ENCODE measurements around the gene MGARP.
"Not testable (repeated sequence)": the region's sequence is repeated elsewhere in the genome, so short reads cannot be mapped to it uniquely, and the experiment has no call there.

Gene MGARP

GRCh38 chr4:139279760-139280620 is at the start of gene MGARP:
Gene MGARP (minus strand): TSS chr4:139280225. CDS start chr4:139280158, 67 bp downstream.
- DNase-seq (ENCODE audit: low read depth, low spot score): peak; percentile 66

- DNase-seq (ENCODE audit: low read depth, low spot score): no peak
Measured at GRCh38 chr4:139329665-139330200, 49.7 kb upstream of the MGARP start.

GRCh38 chr4:139324620-139325019 is 44.6 kb upstream of the MGARP start:
- DNase-seq (ENCODE audit: low read depth, low spot score): no peak

GRCh38 chr4:139322541-139322940 is 42.5 kb upstream of the MGARP start:
- DNase-seq (ENCODE audit: low read depth, low spot score): not testable (repeated sequence)

GRCh38 chr4:139322070-139322469 is 42.0 kb upstream of the MGARP start:
- DNase-seq (ENCODE audit: low read depth, low spot score): not testable (repeated sequence)

- DNase-seq (ENCODE audit: low read depth, low spot score): no peak
Measured at GRCh38 chr4:139319571-139319970, 39.5 kb upstream of the MGARP start.

GRCh38 chr4:139317635-139318034 is 37.6 kb upstream of the MGARP start:
- no peak for DNase-seq (ENCODE audit: low read depth, low spot score)

GRCh38 chr4:139316733-139317132 is 36.7 kb upstream of the MGARP start:
- no peak for DNase-seq (ENCODE audit: low read depth, low spot score)

- no peak for DNase-seq (ENCODE audit: low read depth, low spot score)
Measured at GRCh38 chr4:139315221-139315675, 35.2 kb upstream of the MGARP start.

GRCh38 chr4:139314047-139314800 is 34.2 kb upstream of the MGARP start:
- DNase-seq (ENCODE audit: low read depth, low spot score): no peak

GRCh38 chr4:139313414-139313813 is 33.4 kb upstream of the MGARP start:
- DNase-seq (ENCODE audit: low read depth, low spot score): not testable (repeated sequence)

- DNase-seq (ENCODE audit: low read depth, low spot score): no peak
Measured at GRCh38 chr4:139312552-139313332, 32.7 kb upstream of the MGARP start.

- DNase-seq (ENCODE audit: low read depth, low spot score): no peak
Measured at GRCh38 chr4:139311909-139312308, 31.9 kb upstream of the MGARP start.

GRCh38 chr4:139304920-139305319 is 24.9 kb upstream of the MGARP start:
- no peak for DNase-seq (ENCODE audit: low read depth, low spot score)

- DNase-seq (ENCODE audit: low read depth, low spot score): peak; percentile 73
Measured at GRCh38 chr4:139301821-139302611, 22.0 kb upstream of the MGARP start, which contains the start of gene NDUFC1. Gene NDUFC1 (minus strand): TSS chr4:139302477. CDS start chr4:139295798, 6,679 bp downstream.

- DNase-seq (ENCODE audit: low read depth, low spot score): peak; percentile 99
Measured at GRCh38 chr4:139301113-139301820, 21.2 kb upstream of the MGARP start, which contains the start of gene NAA15. Gene NAA15 (plus strand): TSS chr4:139301505. CDS start chr4:139301778, 273 bp downstream.

GRCh38 chr4:139300431-139301112 is 20.5 kb upstream of the MGARP start:
- no peak for DNase-seq (ENCODE audit: low read depth, low spot score)

GRCh38 chr4:139299536-139299935 is 19.5 kb upstream of the MGARP start:
- no peak for DNase-seq (ENCODE audit: low read depth, low spot score)

- no peak for DNase-seq (ENCODE audit: low read depth, low spot score)
Measured at GRCh38 chr4:139297001-139297410, 17.0 kb upstream of the MGARP start.
